K562 (cell line): ENCODE data around the gene AHI1. TPM values are rescaled to one million over a fixed set of nuclear protein-coding genes. Genes with fewer than 3 reads are reported as not detected.

Source experiments
- ATAC-seq: fragments of 200-7000 bp; cut with Tn5 transposase; 3 replicates; pipeline ENCODE4 v1.9.1; 2020; ENCODE audit warnings: moderate library complexity
- BruUV-seq: library from RNA; stranded (reverse); fragments of 400-500 nt; replicated peaks from 2 replicates; lab custom pipeline; 2021; lab: Mats Ljungman, UMichigan
- CTCF ChIA-PET: fragments of 300-600 bp; formaldehyde crosslinking; extraction: SDS; loops from one replicate; lab custom pipeline; 2021; ENCODE audit warnings: low intra/inter-chr PET ratio; lab: Yijun Ruan, JAX
- POLR2A ChIA-PET: fragments of 300-600, 350-650 bp; sonication (Branson Sonifier 250); formaldehyde crosslinking; extraction: SDS; loops from one replicate; lab custom pipeline; 2021; ENCODE audit warnings: antibody characterized with exemption, inconsistent platforms; lab: Yijun Ruan, JAX
- DNase-seq, 4 experiments: peaks; one replicate each; pipeline versions ENCODE4 v3.0.0 to v3.0.0-alpha.2; 2011 to 2018; ENCODE audit warnings: low spot score in 3 of 4, mixed read lengths in 3 of 4; ENCODE audit errors: extremely low read depth in 1 of 4
- FAIRE-seq: peaks from 2 replicates; lab custom pipeline; 2011; peaks lifted over from hg19 to GRCh38; lab: Jason Lieb, UNC
- H2AFZ ChIP-seq: 2 replicates; pipeline ENCODE4 v1.6.0; 2011; ENCODE audit warnings: low read depth, low read length, control low read depth, inconsistent platforms
- H3K27ac ChIP-seq: fragments of 200-600 bp; 3 replicates; pipeline ENCODE4 v1.8.0; 2011; ENCODE audit warnings: low read depth, mild to moderate bottlenecking, control low read depth, inconsistent platforms, low read length, moderate library complexity, mixed read lengths; ENCODE audit errors: extremely low read depth
- H3K27me3 ChIP-seq, 2 experiments: fragments of 300-600 bp in 1 of 2; 2 replicates in 1 of 2; 3 replicates in 1 of 2; pipeline versions ENCODE4 v1.6.0 to v1.8.0; 2011; ENCODE audit warnings: inconsistent platforms in 2 of 2, low read length in 2 of 2, mild to moderate bottlenecking in 1 of 2, mixed read lengths in 1 of 2, moderate library complexity in 1 of 2; ENCODE audit not compliant: control insufficient read depth in 2 of 2, insufficient read depth in 2 of 2
- H3K36me3 ChIP-seq: fragments of 300-600 bp; 3 replicates; pipeline ENCODE4 v1.8.0; 2011; ENCODE audit warnings: mild to moderate bottlenecking, low read length, inconsistent platforms; ENCODE audit not compliant: control insufficient read depth, insufficient read depth
- H3K4me1 ChIP-seq, 2 experiments: fragments of 200-600 bp in 1 of 2; replicated peaks in 1 of 2; 2 replicates in 1 of 2; 3 replicates in 1 of 2; pipeline versions ENCODE4 v1.5.1 to v1.8.0; 2011; ENCODE audit warnings: inconsistent platforms in 2 of 2, low read length in 2 of 2, mild to moderate bottlenecking in 1 of 2, mixed read lengths in 1 of 2, moderate library complexity in 1 of 2; ENCODE audit not compliant: control insufficient read depth in 2 of 2, insufficient read depth in 2 of 2
- H3K4me2 ChIP-seq: 2 replicates; pipeline ENCODE4 v1.6.1; 2011; ENCODE audit warnings: low read length, control low read depth, inconsistent platforms, mixed read lengths; ENCODE audit not compliant: insufficient read depth
- H3K4me3 ChIP-seq: fragments of 200-600 bp; sonication (generic), shearing (Covaris generic); 2 replicates; pipeline ENCODE4 v1.5.1; 2016; ENCODE audit warnings: control low read depth, inconsistent platforms
- H3K79me2 ChIP-seq: fragments of 200-600 bp; 3 replicates; pipeline ENCODE4 v1.8.0; 2011; ENCODE audit warnings: low read length, inconsistent platforms; ENCODE audit not compliant: control insufficient read depth, insufficient read depth
- H3K9ac ChIP-seq, 2 experiments: 2 replicates each; pipeline versions ENCODE4 v1.6.0 to v1.6.1; 2011; ENCODE audit warnings: low read depth in 2 of 2, low read length in 2 of 2, control low read depth in 1 of 2, inconsistent platforms in 1 of 2, mild to moderate bottlenecking in 1 of 2, mixed read lengths in 1 of 2; ENCODE audit not compliant: insufficient read depth in 1 of 2
- H3K9me1 ChIP-seq: one replicate; pipeline ENCODE4 v1.6.0; 2011; ENCODE audit warnings: inconsistent platforms, mild to moderate bottlenecking, low read length, moderate library complexity; ENCODE audit not compliant: control insufficient read depth, insufficient read depth
- H3K9me3 ChIP-seq: replicated peaks from 2 replicates; pipeline ENCODE4 v1.5.1; 2011; ENCODE audit warnings: low read depth, low read length, inconsistent platforms; ENCODE audit not compliant: control insufficient read depth, insufficient read depth
- H4K20me1 ChIP-seq: replicated peaks from 2 replicates; pipeline ENCODE4 v1.6.1; 2011; ENCODE audit warnings: low read length, inconsistent platforms, mixed read lengths; ENCODE audit not compliant: control insufficient read depth, insufficient read depth
- HMGN3 ChIP-seq: IDR thresholded peaks from 2 replicates; pipeline ENCODE4 v1.6.1; 2011; ENCODE audit warnings: borderline replicate concordance, low read depth, mild to moderate bottlenecking, mixed read lengths, low read length; ENCODE audit not compliant: insufficient read length; ENCODE audit errors: extremely low read depth
- KHSRP ChIP-seq: fragments of 450-650 bp; IDR thresholded peaks from 2 replicates; pipeline ENCODE4 v1.6.1; 2017
- MEF2D ChIP-seq: conservative IDR thresholded peaks from 2 replicates; pipeline ENCODE4 v1.6.1; 2016; ENCODE audit warnings: low read depth, missing genetic modification characterization, missing compliant biosample characterization
- RUNX1 ChIP-seq: sonication (generic); IDR thresholded peaks from 2 replicates; pipeline ENCODE4 v1.6.1; 2016; ENCODE audit warnings: antibody characterized with exemption, low read depth
- TFAM ChIP-seq: fragments of 250-450 bp; sonication (Bioruptor Pico); conservative IDR thresholded peaks from 2 replicates; pipeline ENCODE4 v1.5.0; 2021; ENCODE audit warnings: mild to moderate bottlenecking, moderate library complexity
- YBX1 ChIP-seq: fragments of 450-650 bp; IDR thresholded peaks from 2 replicates; pipeline ENCODE4 v1.7.1; 2016; ENCODE audit warnings: mild to moderate bottlenecking
- ZC3H11A ChIP-seq: IDR thresholded peaks from 2 replicates; pipeline ENCODE4 v1.6.1; 2012; ENCODE audit warnings: low read depth, low read length, improper control_type of control experiment
- ZNF384 ChIP-seq: IDR thresholded peaks from 2 replicates; pipeline ENCODE4 v1.6.1; 2012; ENCODE audit warnings: low read depth, low read length, improper control_type of control experiment
- ZSCAN29 ChIP-seq: fragments of 450-650 bp; IDR thresholded peaks from 2 replicates; pipeline ENCODE4 v1.6.1; 2017
- WGBS: fragments of 100-300 bp; shearing (Covaris generic); methylation state at CpG from one replicate; pipeline ENCODE4 v1.1.6; 2016; ENCODE audit warnings: low coverage, mixed read lengths; ENCODE audit not compliant: insufficient coverage; ENCODE audit errors: missing lambda C conversion rate; 5-methylcytosine and 5-hydroxymethylcytosine counted together
- in situ Hi-C: fragments of 300-500 bp; cut with MboI; formaldehyde crosslinking; loops from 4 replicates; pipeline ENCODE4 v1.15.0; 2018; ENCODE audit warnings: inconsistent platforms, mixed read lengths
- intact Hi-C: fragments of 100-400 bp; cut with micrococcal nuclease; formaldehyde crosslinking; loops from 2 replicates; pipeline ENCODE4 v1.14.2; 2022
- polyA plus RNA-seq, 8 experiments: library from polyadenylated mRNA; depleted of rRNA in 4 of 8; stranded (reverse) in 5 of 8; unstranded in 3 of 8; fragments of >200 nt; fragmentation: Nextera tagmentation in 2 of 8; fragmentation: Illumina TruSeq in 1 of 8; extraction: Ambion mirVana in 2 of 8; extraction: Trizol in 1 of 8; gene quantifications; 2 replicates each; pipeline versions ENCODE4 v1.2.1 to v1.2.3, GENCODE V29; 2011 to 2014; ENCODE audit warnings: inconsistent platforms in 1 of 8, missing spikeins in 1 of 8
- total RNA-seq, 7 experiments: library from RNA; depleted of rRNA in 6 of 7; stranded (reverse); fragments of >200 nt in 6 of 7; fragmentation: Illumina TruSeq in 2 of 7; extraction: Trizol in 2 of 7; gene quantifications; 2 replicates each; pipeline versions ENCODE4 v1.2.1 to v1.2.3, GENCODE V29; 2011 to 2021; ENCODE audit warnings: low replicate concordance in 1 of 7
- TF ChIP-seq, protein P1 (sequence below): sonication (generic); formaldehyde crosslinking; IDR thresholded peaks from 2 replicates; pipeline ENCODE4 v1.8.0; 2022; ENCODE audit warnings: mild to moderate bottlenecking, missing genetic modification reagents, borderline replicate concordance
- TF ChIP-seq, protein P2 (sequence below): fragments of 450-650 bp; IDR thresholded peaks from 2 replicates; pipeline ENCODE4 v1.6.1; 2016; ENCODE audit warnings: mild to moderate bottlenecking, moderate library complexity

AHI1 gene
- total and polyA plus RNA-seq, 9 of the 15 experiments (the other 6 are each of a cell fraction or from before 2014, with no cell fraction given) = 24.7 to 54.9 (median 32.2) TPM

DNA sequence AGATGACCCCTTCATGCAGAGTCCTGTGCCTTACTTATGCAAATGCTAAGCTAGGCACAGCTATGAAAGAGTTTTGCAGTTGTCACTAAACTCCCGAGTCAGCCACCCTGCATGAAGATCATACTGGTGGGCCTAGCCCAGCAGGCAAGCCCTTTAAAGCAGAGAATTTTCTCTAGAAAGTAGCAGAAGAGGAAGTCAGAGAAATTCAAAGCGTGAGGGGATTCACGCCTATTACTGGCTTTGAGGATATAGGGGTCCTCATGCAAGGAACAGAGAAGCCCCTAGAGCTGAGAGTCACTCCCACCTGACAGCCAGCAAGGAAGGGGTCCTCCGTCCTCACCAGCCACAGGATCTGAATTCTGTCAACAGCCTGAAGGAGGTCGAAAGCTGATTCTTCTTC is 261.8 kb downstream of the AHI1 start:
- no peaks in the 10 kb centered on the region for H3K9me3 ChIP-seq
- DNase-seq (no peak), ATAC-seq (no peak), FAIRE-seq (no peak)
- H3K79me2 ChIP-seq = no peaks in the 10 kb centered on the region
- no TSS peak for BruUV-seq
- in situ Hi-C loops (no loop called here), intact Hi-C loops (no loop called here)
- H3K27me3 ChIP-seq = no peaks in the 10 kb centered on the region
- no peaks in the 10 kb centered on the region for H4K20me1 ChIP-seq
- peak overlapping the region in 1 of 2 experiments; percentile 56; a peak in 1 of 4 replicates for H3K9ac ChIP-seq
- 46% methylated on average over 5 of the region's 5 CpGs for WGBS
- ChIA-PET POLR2A (no interaction called here), CTCF (no interaction called here)
- peak overlapping the region; percentile 13; the same call in 1 of the 3 replicates for H3K27ac ChIP-seq
- no peak overlapping the region; the same call in 1 of the 2 replicates for H3K4me2 ChIP-seq
- H3K4me3 ChIP-seq = no peak overlapping the region
- H3K4me1 ChIP-seq = peaks cover 16 to 40% of the 10 kb centered on the region in 2 experiments
- peak overlapping the region; percentile 84 for H2AFZ ChIP-seq
- H3K9me1 ChIP-seq = no peaks in the 10 kb centered on the region
- H3K36me3 ChIP-seq = no peaks in the 10 kb centered on the region
- TF ChIP-seq, protein P1, sequence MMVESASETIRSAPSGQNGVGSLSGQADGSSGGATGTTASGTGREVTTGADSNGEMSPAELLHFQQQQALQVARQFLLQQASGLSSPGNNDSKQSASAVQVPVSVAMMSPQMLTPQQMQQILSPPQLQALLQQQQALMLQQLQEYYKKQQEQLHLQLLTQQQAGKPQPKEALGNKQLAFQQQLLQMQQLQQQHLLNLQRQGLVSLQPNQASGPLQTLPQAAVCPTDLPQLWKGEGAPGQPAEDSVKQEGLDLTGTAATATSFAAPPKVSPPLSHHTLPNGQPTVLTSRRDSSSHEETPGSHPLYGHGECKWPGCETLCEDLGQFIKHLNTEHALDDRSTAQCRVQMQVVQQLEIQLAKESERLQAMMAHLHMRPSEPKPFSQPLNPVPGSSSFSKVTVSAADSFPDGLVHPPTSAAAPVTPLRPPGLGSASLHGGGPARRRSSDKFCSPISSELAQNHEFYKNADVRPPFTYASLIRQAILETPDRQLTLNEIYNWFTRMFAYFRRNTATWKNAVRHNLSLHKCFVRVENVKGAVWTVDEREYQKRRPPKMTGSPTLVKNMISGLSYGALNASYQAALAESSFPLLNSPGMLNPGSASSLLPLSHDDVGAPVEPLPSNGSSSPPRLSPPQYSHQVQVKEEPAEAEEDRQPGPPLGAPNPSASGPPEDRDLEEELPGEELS (CRISPR knock-in tag) = no peak
- TF ChIP-seq, protein P2, sequence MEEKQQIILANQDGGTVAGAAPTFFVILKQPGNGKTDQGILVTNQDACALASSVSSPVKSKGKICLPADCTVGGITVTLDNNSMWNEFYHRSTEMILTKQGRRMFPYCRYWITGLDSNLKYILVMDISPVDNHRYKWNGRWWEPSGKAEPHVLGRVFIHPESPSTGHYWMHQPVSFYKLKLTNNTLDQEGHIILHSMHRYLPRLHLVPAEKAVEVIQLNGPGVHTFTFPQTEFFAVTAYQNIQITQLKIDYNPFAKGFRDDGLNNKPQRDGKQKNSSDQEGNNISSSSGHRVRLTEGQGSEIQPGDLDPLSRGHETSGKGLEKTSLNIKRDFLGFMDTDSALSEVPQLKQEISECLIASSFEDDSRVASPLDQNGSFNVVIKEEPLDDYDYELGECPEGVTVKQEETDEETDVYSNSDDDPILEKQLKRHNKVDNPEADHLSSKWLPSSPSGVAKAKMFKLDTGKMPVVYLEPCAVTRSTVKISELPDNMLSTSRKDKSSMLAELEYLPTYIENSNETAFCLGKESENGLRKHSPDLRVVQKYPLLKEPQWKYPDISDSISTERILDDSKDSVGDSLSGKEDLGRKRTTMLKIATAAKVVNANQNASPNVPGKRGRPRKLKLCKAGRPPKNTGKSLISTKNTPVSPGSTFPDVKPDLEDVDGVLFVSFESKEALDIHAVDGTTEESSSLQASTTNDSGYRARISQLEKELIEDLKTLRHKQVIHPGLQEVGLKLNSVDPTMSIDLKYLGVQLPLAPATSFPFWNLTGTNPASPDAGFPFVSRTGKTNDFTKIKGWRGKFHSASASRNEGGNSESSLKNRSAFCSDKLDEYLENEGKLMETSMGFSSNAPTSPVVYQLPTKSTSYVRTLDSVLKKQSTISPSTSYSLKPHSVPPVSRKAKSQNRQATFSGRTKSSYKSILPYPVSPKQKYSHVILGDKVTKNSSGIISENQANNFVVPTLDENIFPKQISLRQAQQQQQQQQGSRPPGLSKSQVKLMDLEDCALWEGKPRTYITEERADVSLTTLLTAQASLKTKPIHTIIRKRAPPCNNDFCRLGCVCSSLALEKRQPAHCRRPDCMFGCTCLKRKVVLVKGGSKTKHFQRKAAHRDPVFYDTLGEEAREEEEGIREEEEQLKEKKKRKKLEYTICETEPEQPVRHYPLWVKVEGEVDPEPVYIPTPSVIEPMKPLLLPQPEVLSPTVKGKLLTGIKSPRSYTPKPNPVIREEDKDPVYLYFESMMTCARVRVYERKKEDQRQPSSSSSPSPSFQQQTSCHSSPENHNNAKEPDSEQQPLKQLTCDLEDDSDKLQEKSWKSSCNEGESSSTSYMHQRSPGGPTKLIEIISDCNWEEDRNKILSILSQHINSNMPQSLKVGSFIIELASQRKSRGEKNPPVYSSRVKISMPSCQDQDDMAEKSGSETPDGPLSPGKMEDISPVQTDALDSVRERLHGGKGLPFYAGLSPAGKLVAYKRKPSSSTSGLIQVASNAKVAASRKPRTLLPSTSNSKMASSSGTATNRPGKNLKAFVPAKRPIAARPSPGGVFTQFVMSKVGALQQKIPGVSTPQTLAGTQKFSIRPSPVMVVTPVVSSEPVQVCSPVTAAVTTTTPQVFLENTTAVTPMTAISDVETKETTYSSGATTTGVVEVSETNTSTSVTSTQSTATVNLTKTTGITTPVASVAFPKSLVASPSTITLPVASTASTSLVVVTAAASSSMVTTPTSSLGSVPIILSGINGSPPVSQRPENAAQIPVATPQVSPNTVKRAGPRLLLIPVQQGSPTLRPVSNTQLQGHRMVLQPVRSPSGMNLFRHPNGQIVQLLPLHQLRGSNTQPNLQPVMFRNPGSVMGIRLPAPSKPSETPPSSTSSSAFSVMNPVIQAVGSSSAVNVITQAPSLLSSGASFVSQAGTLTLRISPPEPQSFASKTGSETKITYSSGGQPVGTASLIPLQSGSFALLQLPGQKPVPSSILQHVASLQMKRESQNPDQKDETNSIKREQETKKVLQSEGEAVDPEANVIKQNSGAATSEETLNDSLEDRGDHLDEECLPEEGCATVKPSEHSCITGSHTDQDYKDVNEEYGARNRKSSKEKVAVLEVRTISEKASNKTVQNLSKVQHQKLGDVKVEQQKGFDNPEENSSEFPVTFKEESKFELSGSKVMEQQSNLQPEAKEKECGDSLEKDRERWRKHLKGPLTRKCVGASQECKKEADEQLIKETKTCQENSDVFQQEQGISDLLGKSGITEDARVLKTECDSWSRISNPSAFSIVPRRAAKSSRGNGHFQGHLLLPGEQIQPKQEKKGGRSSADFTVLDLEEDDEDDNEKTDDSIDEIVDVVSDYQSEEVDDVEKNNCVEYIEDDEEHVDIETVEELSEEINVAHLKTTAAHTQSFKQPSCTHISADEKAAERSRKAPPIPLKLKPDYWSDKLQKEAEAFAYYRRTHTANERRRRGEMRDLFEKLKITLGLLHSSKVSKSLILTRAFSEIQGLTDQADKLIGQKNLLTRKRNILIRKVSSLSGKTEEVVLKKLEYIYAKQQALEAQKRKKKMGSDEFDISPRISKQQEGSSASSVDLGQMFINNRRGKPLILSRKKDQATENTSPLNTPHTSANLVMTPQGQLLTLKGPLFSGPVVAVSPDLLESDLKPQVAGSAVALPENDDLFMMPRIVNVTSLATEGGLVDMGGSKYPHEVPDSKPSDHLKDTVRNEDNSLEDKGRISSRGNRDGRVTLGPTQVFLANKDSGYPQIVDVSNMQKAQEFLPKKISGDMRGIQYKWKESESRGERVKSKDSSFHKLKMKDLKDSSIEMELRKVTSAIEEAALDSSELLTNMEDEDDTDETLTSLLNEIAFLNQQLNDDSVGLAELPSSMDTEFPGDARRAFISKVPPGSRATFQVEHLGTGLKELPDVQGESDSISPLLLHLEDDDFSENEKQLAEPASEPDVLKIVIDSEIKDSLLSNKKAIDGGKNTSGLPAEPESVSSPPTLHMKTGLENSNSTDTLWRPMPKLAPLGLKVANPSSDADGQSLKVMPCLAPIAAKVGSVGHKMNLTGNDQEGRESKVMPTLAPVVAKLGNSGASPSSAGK = no peak
- TF ChIP-seq KHSRP (no peak), YBX1 (no peak), HMGN3 (no peak), ZSCAN29 (no peak), TFAM (no peak), ZNF384 (no peak), RUNX1 (no peak), MEF2D (tag) (no peak), ZC3H11A (no peak)
